HFFc6 (cell line): Measurements from ENCODE around the gene RFC5. TPM values are rescaled to one million over a fixed set of nuclear protein-coding genes. Genes with fewer than 3 reads are reported as not detected.

ENCODE experiments used
- DNase-seq: peaks from one replicate; pipeline ENCODE4 v3.0.0-alpha.2; 2018
- H3K27ac Mint-ChIP-seq: 2 replicates; pipeline ENCODE4 v1.8.0; 2020; ENCODE audit warnings: mild to moderate bottlenecking, mixed read lengths
- H3K27me3 Mint-ChIP-seq: 2 replicates; pipeline ENCODE4 v1.8.0; 2021; ENCODE audit warnings: mild to moderate bottlenecking, moderate library complexity, mixed read lengths; ENCODE audit not compliant: insufficient read depth
- H3K36me3 Mint-ChIP-seq: 2 replicates; pipeline ENCODE4 v1.8.0; 2021; ENCODE audit warnings: low read depth, mixed read lengths
- H3K4me1 Mint-ChIP-seq: 2 replicates; pipeline ENCODE4 v1.8.0; 2020; ENCODE audit warnings: low read depth, mixed read lengths
- H3K4me3 Mint-ChIP-seq: 2 replicates; pipeline ENCODE4 v1.8.0; 2020; ENCODE audit warnings: mild to moderate bottlenecking, moderate library complexity, mixed read lengths
- H3K9me3 Mint-ChIP-seq: 2 replicates; pipeline ENCODE4 v1.8.0; 2020; ENCODE audit warnings: mild to moderate bottlenecking, mixed read lengths
- total RNA-seq, 6 experiments: library from RNA; stranded (reverse); fragmentation: NEBNext Ultra II Directional; extraction: Animal tissue kit (Norgen Biotek cat#: 25700); gene quantifications; 2 replicates in 1 of 6; 3 replicates in 5 of 6; pipeline ENCODE4 v1.2.3, GENCODE V29; 2021
- TF ChIP-seq, protein P1 (sequence below): fragments of 200-600 bp; sonication (generic); IDR thresholded peaks from 2 replicates; pipeline ENCODE4 v1.5.0; 2021; ENCODE audit warnings: antibody characterized with exemption, mild to moderate bottlenecking

RFC5 gene
- total RNA-seq, 6 experiments from 2014 or later = 9.3 to 19.6 (median 16.6) TPM

DNA sequence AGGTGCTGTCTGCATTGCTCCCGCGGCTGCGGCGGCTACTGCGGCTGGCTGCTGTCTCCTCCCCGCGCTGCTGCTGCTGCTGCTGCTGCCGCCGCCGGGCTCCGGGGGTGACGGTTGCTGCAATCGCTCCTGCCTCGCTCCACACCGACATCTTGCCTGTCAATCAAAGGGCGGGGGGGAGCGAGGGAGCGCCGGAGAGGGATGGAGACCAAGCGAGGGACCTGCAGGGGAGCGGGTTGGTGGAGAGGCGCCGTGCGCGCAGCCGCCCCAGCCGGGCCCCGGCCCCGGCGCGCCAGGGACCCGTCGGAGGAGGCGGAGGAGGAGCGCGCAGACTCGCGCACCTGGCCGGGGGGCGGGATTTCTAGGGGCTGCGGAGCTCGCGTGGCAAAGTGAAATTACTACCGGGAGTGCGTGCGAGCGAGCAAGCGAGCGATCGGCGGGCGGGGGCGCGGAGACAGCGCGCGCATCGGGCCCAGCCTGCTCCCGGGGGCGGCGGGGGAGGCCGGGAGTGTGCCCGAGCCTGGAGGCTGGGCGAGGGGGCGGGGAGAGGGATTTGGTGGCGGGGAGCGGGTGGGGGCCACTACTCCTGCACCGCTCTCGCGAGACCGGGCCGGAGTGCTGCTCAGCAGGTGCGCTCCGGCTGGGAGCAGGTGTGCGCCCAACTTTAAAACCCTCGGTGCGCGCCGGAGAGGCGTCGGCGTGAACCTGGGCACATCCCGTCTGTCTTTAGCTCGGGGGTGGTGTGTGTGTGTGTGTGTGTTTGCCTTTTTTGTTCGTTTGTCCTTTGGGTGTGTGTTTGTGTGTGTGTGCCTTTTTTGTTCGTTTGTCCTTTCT is 47.5 kb upstream of the RFC5 start, which contains the start of gene KSR2:
TSS of gene KSR2 (minus strand) at position 165 of the 834 bp plus-strand sequence. CDS start 735 bp downstream, outside the sequence.
- no peak for DNase-seq
- H3K4me1 Mint-ChIP-seq = no peaks in the 10 kb centered on the region
- H3K27ac Mint-ChIP-seq = no peak within 1 kb of the TSS
- H3K36me3 Mint-ChIP-seq = 0 out of 2 replicates have a peak, but pooled peaks cover 3% of the 10 kb centered on the region
- H3K9me3 Mint-ChIP-seq = peaks cover 13% of the 10 kb centered on the region
- TF ChIP-seq, protein P1, sequence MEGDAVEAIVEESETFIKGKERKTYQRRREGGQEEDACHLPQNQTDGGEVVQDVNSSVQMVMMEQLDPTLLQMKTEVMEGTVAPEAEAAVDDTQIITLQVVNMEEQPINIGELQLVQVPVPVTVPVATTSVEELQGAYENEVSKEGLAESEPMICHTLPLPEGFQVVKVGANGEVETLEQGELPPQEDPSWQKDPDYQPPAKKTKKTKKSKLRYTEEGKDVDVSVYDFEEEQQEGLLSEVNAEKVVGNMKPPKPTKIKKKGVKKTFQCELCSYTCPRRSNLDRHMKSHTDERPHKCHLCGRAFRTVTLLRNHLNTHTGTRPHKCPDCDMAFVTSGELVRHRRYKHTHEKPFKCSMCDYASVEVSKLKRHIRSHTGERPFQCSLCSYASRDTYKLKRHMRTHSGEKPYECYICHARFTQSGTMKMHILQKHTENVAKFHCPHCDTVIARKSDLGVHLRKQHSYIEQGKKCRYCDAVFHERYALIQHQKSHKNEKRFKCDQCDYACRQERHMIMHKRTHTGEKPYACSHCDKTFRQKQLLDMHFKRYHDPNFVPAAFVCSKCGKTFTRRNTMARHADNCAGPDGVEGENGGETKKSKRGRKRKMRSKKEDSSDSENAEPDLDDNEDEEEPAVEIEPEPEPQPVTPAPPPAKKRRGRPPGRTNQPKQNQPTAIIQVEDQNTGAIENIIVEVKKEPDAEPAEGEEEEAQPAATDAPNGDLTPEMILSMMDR = no peak
- peaks cover 22% of the 10 kb centered on the region for H3K27me3 Mint-ChIP-seq
- H3K4me3 Mint-ChIP-seq = peak within 1 kb of the TSS; percentile 54

GRCh38 chr12:117970334-117970733 is 46.2 kb upstream of the RFC5 start:
- H3K27ac Mint-ChIP-seq = no peak overlapping the region
- DNase-seq = no peak
- peaks cover 13% of the 10 kb centered on the region for H3K9me3 Mint-ChIP-seq
- no peak overlapping the region for H3K4me3 Mint-ChIP-seq
- TF ChIP-seq, protein P1 = no peak
- H3K36me3 Mint-ChIP-seq = 0 out of 2 replicates have a peak, but pooled peaks cover 3% of the 10 kb centered on the region
- peaks cover 25% of the 10 kb centered on the region for H3K27me3 Mint-ChIP-seq
- H3K4me1 Mint-ChIP-seq = no peaks in the 10 kb centered on the region

- Mint-ChIP-seq H3K27me3 (peaks cover 22% of the 10 kb centered on the region), H3K4me1 (no peaks in the 10 kb centered on the region), H3K9me3 (peaks cover 13% of the 10 kb centered on the region), H3K27ac (no peak overlapping the region), H3K4me3 (no peak overlapping the region), H3K36me3 (0 out of 2 replicates have a peak, but pooled peaks cover 3% of the 10 kb centered on the region)
- TF ChIP-seq, protein P1 = no peak
- no peak for DNase-seq
Measured at GRCh38 chr12:117972301-117972700, 44.2 kb upstream of the RFC5 start.

GRCh38 chr12:117975006-117975405 is 41.5 kb upstream of the RFC5 start:
- no peak overlapping the region for H3K27ac Mint-ChIP-seq
- peaks cover 13% of the 10 kb centered on the region for H3K9me3 Mint-ChIP-seq
- TF ChIP-seq, protein P1 = no peak
- peaks cover 17% of the 10 kb centered on the region for H3K27me3 Mint-ChIP-seq
- DNase-seq = no peak
- 0 out of 2 replicates have a peak, but pooled peaks cover 3% of the 10 kb centered on the region for H3K36me3 Mint-ChIP-seq
- no peaks in the 10 kb centered on the region for H3K4me1 Mint-ChIP-seq
- H3K4me3 Mint-ChIP-seq = no peak overlapping the region

DNA sequence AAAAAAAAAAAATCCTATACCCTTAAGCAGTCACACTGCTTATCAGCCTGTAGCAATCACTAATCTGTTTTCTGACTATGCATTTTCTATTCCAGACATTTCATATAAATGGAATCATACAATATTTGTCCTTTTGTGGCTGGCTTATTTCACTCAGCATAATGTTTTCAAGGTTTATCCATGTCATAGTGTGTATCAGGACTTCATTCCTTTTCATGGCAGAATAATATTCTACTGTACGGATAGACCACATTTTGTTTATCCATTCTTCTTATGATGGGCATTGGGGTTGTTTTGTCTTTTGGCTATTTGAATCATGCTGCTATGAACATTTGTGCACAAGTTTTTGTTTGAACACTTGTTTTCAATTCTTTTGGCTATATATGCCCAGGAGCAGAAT is 39.1 kb upstream of the RFC5 start:
- Mint-ChIP-seq H3K4me3 (no peak overlapping the region), H3K9me3 (no peaks in the 10 kb centered on the region), H3K27me3 (peaks cover 19% of the 10 kb centered on the region), H3K36me3 (no peaks in the 10 kb centered on the region), H3K27ac (no peak overlapping the region), H3K4me1 (no peaks in the 10 kb centered on the region)
- TF ChIP-seq, protein P1 = no peak
- DNase-seq = no peak
